GM23338 (cell line): Measurements from ENCODE around the gene ARMC5. TPM values are rescaled to one million over a fixed set of nuclear protein-coding genes. Genes with fewer than 3 reads are reported as not detected.

Experiments
- ATAC-seq: fragments of 200-7000 bp; cut with Tn5 transposase; 3 replicates; pipeline ENCODE4 v1.9.1; 2020
- DNase-seq: peaks from one replicate; pipeline ENCODE4 v3.0.0-alpha.2; 2015; ENCODE audit warnings: low spot score
- H2AFZ ChIP-seq: fragments of 200-600 bp; sonication (generic); 2 replicates; pipeline ENCODE4 v1.8.0; 2016; ENCODE audit warnings: antibody characterized with exemption, mild to moderate bottlenecking, moderate library complexity
- H3F3A ChIP-seq: fragments of 200-600 bp; sonication (generic); replicated peaks from 2 replicates; pipeline ENCODE4 v1.8.0; 2017; ENCODE audit warnings: antibody characterized with exemption, mixed run types, low read depth
- H3K27ac ChIP-seq: fragments of 200-600 bp; sonication (generic); 2 replicates; pipeline ENCODE4 v1.6.1; 2016; ENCODE audit warnings: low read depth
- H3K27me3 ChIP-seq: fragments of 200-600 bp; sonication (generic); 2 replicates; pipeline ENCODE4 v1.8.0; 2016; ENCODE audit warnings: mild to moderate bottlenecking, mixed run types, moderate library complexity; ENCODE audit not compliant: insufficient read depth
- H3K36me3 ChIP-seq: fragments of 200-600 bp; sonication (generic); 2 replicates; pipeline ENCODE4 v1.8.0; 2016; ENCODE audit warnings: mild to moderate bottlenecking; ENCODE audit not compliant: insufficient read depth
- H3K4me1 ChIP-seq: fragments of 200-600 bp; sonication (generic); 2 replicates; pipeline ENCODE4 v1.8.0; 2016; ENCODE audit warnings: mild to moderate bottlenecking, moderate library complexity; ENCODE audit not compliant: insufficient read depth
- H3K4me2 ChIP-seq: fragments of 200-600 bp; sonication (generic); 2 replicates; pipeline ENCODE4 v1.7.1; 2017; ENCODE audit warnings: mixed run types
- H3K4me3 ChIP-seq: fragments of 200-600 bp; sonication (generic); 2 replicates; pipeline ENCODE4 v1.6.1; 2016; ENCODE audit warnings: mixed run types
- H3K79me2 ChIP-seq: fragments of 200-600 bp; sonication (generic); replicated peaks from 2 replicates; pipeline ENCODE4 v1.8.0; 2017; ENCODE audit warnings: mild to moderate bottlenecking; ENCODE audit not compliant: insufficient read depth
- H3K9me2 ChIP-seq: fragments of 200-600 bp; sonication (generic); 2 replicates; pipeline ENCODE4 v1.8.0; 2017; ENCODE audit not compliant: insufficient read depth
- H4K20me1 ChIP-seq: fragments of 200-600 bp; sonication (generic); replicated peaks from 2 replicates; pipeline ENCODE4 v1.8.0; 2017; ENCODE audit warnings: mild to moderate bottlenecking; ENCODE audit not compliant: insufficient read depth
- H3K27ac Mint-ChIP-seq: 2 replicates; pipeline ENCODE4 v1.8.0; 2020; ENCODE audit warnings: inconsistent platforms, mild to moderate bottlenecking, moderate library complexity, mixed read lengths
- H3K27me3 Mint-ChIP-seq: 3 replicates; pipeline ENCODE4 v1.8.0; 2022; ENCODE audit warnings: low read depth, mild to moderate bottlenecking, moderate library complexity, mixed read lengths, inconsistent platforms; ENCODE audit not compliant: insufficient read depth, poor library complexity
- H3K36me3 Mint-ChIP-seq: 3 replicates; pipeline ENCODE4 v1.8.0; 2021; ENCODE audit warnings: low read depth, mild to moderate bottlenecking, inconsistent platforms, moderate library complexity, mixed read lengths
- H3K4me1 Mint-ChIP-seq: 3 replicates; pipeline ENCODE4 v1.8.0; 2020; ENCODE audit warnings: mild to moderate bottlenecking, inconsistent platforms, mixed read lengths
- H3K4me3 Mint-ChIP-seq: 3 replicates; pipeline ENCODE4 v1.8.0; 2021; ENCODE audit warnings: moderate library complexity, mild to moderate bottlenecking, inconsistent platforms, mixed read lengths
- H3K9me3 Mint-ChIP-seq: 3 replicates; pipeline ENCODE4 v1.8.0; 2020; ENCODE audit warnings: moderate library complexity, mild to moderate bottlenecking, inconsistent platforms, mixed read lengths
- CREB1 ChIP-seq: fragments of 250-450 bp; sonication (Bioruptor Pico); IDR thresholded peaks from 2 replicates; pipeline ENCODE4 v1.5.0; 2020; ENCODE audit warnings: low read depth, mild to moderate bottlenecking, moderate library complexity
- CTCF ChIP-seq, 2 experiments: fragments of 200-600 bp in 1 of 2; sonication (generic) in 1 of 2; conservative IDR thresholded peaks; 2 replicates each; pipeline versions ENCODE4 v1.5.1 to v1.6.1; 2016 to 2017; ENCODE audit warnings: antibody characterized with exemption in 2 of 2, low read depth in 2 of 2, mild to moderate bottlenecking in 2 of 2, moderate library complexity in 1 of 2
- ETS1 ChIP-seq: IDR thresholded peaks from 2 replicates; pipeline ENCODE4 v1.6.1; 2016; ENCODE audit warnings: antibody characterized with exemption
- EZH2 ChIP-seq: fragments of 200-600 bp; sonication (generic); IDR thresholded peaks from one replicate; pipeline ENCODE4 v1.8.0; 2017; ENCODE audit warnings: antibody characterized with exemption, mild to moderate bottlenecking, low read depth; ENCODE audit not compliant: unreplicated experiment
- EZH2phosphoT487 ChIP-seq: fragments of 200-600 bp; sonication (generic); IDR thresholded peaks from one replicate; pipeline ENCODE4 v1.8.1; 2018; ENCODE audit warnings: antibody characterized with exemption; ENCODE audit not compliant: unreplicated experiment
- JUNB ChIP-seq: IDR thresholded peaks from one replicate; pipeline ENCODE4 v1.6.1; 2016; ENCODE audit warnings: antibody characterized with exemption; ENCODE audit not compliant: unreplicated experiment
- NANOG ChIP-seq: IDR thresholded peaks from 2 replicates; pipeline ENCODE4 v1.6.1; 2016; ENCODE audit warnings: antibody characterized with exemption, borderline replicate concordance
- POLR2AphosphoS5 ChIP-seq: IDR thresholded peaks from 2 replicates; pipeline ENCODE4 v1.6.1; 2016; ENCODE audit warnings: antibody characterized with exemption, low read depth
- REST ChIP-seq: IDR thresholded peaks from one replicate; pipeline ENCODE4 v1.6.1; 2018; ENCODE audit warnings: antibody characterized with exemption; ENCODE audit not compliant: unreplicated experiment
- STAT1 ChIP-seq: IDR thresholded peaks from one replicate; pipeline ENCODE4 v1.6.1; 2016; ENCODE audit warnings: antibody characterized with exemption; ENCODE audit not compliant: unreplicated experiment
- ZNF114 ChIP-seq: fragments of 250-450 bp; sonication (Bioruptor Pico); IDR thresholded peaks from 2 replicates; pipeline ENCODE4 v1.5.0; 2020; ENCODE audit warnings: mild to moderate bottlenecking, moderate library complexity
- ZNF331 ChIP-seq: fragments of 250-450 bp; sonication (Bioruptor Pico); IDR thresholded peaks from 2 replicates; pipeline ENCODE4 v1.5.0; 2020; ENCODE audit warnings: low read depth, mild to moderate bottlenecking, moderate library complexity
- ZNF462 ChIP-seq: fragments of 250-450 bp; sonication (Bioruptor Pico); IDR thresholded peaks from 2 replicates; pipeline ENCODE4 v1.5.0; 2020; ENCODE audit warnings: mild to moderate bottlenecking, moderate library complexity
- polyA plus RNA-seq: library from polyadenylated mRNA; unstranded; fragments of >200 nt; fragmentation: Nextera tagmentation; extraction: Ambion mirVana; gene quantifications from 2 replicates; pipeline ENCODE4 v1.2.1, GENCODE V29; 2016
- total RNA-seq: library from RNA; depleted of rRNA; stranded (reverse); fragments of >200 nt; shearing (Covaris generic); gene quantifications from 2 replicates; pipeline ENCODE4 v1.2.3, GENCODE V29; 2014

ARMC5 gene
- total and polyA plus RNA-seq, 2 experiments from 2014 or later = 5.9 to 11.3 TPM

GRCh38 chr16:31441956-31442355 lies 17.3 kb upstream of the ARMC5 start:
- Histone ChIP-seq H3K9me2 (no peaks in the 10 kb centered on the region), H3K27ac (no peak overlapping the region), H3F3A (no peaks in the 10 kb centered on the region), H3K4me3 (peak overlapping the region; percentile 65), H3K4me2 (no peak overlapping the region; the same call in 1 of the 2 replicates), H3K36me3 (no peaks in the 10 kb centered on the region), H3K79me2 (no peaks in the 10 kb centered on the region), H2AFZ (peak overlapping the region; percentile 96; the same call in 1 of the 2 replicates), H4K20me1 (no peaks in the 10 kb centered on the region), H3K4me1 (no peaks in the 10 kb centered on the region), H3K27me3 (peaks cover 6% of the 10 kb centered on the region; the same call in 1 of the 2 replicates)
- DNase-seq (no peak), ATAC-seq (no peak)
- H3K27me3 Mint-ChIP-seq = peaks cover 5% of the 10 kb centered on the region
- H3K4me1 Mint-ChIP-seq = peaks cover 4% of the 10 kb centered on the region
- no peaks in the 10 kb centered on the region for H3K36me3 Mint-ChIP-seq
- peak overlapping the region; percentile 89 for H3K4me3 Mint-ChIP-seq
- no peak overlapping the region for H3K27ac Mint-ChIP-seq
- no peaks in the 10 kb centered on the region; the same call in 2 of the 3 replicates for H3K9me3 Mint-ChIP-seq
- TF ChIP-seq ETS1 (no peak), CREB1 (CRISPR knock-in tag) (no peak), EZH2phosphoT487 (no peak), CTCF (conservative IDR thresholded peaks at IDR 0.05; ENCODE audit: low read depth in 2 of 2) (no peak), REST (no peak), ZNF462 (CRISPR knock-in tag) (no peak), NANOG (no peak), JUNB (no peak), ZNF331 (CRISPR knock-in tag) (no peak), EZH2 (no peak), ZNF114 (no peak), STAT1 (no peak), POLR2AphosphoS5 (no peak)
